VCaP (cell line): ENCODE results near the gene PKP1.
A peak's percentile ranks its signal among the peaks of the same experiment; 100 is the strongest.

ENCODE experiments used
- H3K27ac ChIP-seq: fragments of 450-650 bp; 2 replicates; pipeline ENCODE4 v1.5.1; 2017
- TF ChIP-seq, protein P1 (sequence below): fragments of 450-650 bp; conservative IDR thresholded peaks from 2 replicates; pipeline ENCODE4 v1.5.1; 2017; ENCODE audit warnings: mild to moderate bottlenecking, moderate library complexity

The PKP1 gene

DNA sequence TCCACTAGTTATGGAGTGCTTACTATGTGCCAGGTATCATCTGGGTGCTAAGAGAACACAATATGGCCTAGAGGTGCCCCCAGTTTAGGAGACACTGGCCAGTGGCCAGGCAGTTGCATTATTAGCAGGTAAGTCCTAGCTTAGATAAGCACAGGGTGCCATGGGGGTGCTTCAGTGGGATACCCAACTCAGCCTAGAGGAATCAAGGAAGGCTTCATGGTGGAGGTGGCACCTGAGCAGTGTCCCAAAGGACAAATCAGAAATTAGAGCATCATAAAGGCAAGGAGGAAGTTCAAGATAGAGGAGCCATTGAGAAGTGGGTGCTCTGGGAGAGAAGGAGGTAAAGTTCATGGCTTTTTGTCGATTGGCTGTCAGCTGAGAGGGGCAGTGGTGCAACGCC, 31.9 kb upstream of the PKP1 start:
- TF ChIP-seq, protein P1, sequence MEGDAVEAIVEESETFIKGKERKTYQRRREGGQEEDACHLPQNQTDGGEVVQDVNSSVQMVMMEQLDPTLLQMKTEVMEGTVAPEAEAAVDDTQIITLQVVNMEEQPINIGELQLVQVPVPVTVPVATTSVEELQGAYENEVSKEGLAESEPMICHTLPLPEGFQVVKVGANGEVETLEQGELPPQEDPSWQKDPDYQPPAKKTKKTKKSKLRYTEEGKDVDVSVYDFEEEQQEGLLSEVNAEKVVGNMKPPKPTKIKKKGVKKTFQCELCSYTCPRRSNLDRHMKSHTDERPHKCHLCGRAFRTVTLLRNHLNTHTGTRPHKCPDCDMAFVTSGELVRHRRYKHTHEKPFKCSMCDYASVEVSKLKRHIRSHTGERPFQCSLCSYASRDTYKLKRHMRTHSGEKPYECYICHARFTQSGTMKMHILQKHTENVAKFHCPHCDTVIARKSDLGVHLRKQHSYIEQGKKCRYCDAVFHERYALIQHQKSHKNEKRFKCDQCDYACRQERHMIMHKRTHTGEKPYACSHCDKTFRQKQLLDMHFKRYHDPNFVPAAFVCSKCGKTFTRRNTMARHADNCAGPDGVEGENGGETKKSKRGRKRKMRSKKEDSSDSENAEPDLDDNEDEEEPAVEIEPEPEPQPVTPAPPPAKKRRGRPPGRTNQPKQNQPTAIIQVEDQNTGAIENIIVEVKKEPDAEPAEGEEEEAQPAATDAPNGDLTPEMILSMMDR = no peak
- H3K27ac ChIP-seq = peak overlapping the region; percentile 31; the same call in 1 of the 2 replicates

DNA sequence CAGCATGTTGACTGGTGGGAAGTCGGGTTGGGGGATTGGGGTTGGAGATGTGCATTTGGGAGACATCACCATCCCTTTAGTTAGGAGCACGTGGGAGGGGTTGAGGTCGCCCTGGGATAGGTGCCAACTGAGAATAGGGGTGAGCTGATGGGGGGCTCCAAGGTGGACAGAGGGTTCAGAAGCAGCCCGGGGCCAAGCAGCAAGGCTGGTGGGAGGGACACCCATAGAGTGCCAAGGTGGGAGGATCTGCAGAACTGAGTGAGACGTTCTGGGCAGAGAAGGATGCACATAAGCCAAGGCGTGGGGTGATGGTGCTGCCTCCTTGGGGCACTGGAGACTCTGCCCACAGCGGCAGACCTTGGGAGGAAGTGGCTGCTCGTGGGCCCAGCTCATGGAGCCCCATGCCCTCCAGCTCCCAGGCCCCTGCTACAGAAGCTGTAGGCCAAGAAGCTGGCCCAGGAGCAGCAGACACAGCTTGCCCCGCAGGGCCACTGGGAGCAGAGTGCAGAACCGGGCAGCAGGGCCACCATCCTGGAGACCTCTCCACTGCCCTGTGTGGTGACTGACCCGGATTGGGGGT, 31.4 kb upstream of the PKP1 start:
- no peak overlapping the region for H3K27ac ChIP-seq
- TF ChIP-seq, protein P1 = no peak

DNA sequence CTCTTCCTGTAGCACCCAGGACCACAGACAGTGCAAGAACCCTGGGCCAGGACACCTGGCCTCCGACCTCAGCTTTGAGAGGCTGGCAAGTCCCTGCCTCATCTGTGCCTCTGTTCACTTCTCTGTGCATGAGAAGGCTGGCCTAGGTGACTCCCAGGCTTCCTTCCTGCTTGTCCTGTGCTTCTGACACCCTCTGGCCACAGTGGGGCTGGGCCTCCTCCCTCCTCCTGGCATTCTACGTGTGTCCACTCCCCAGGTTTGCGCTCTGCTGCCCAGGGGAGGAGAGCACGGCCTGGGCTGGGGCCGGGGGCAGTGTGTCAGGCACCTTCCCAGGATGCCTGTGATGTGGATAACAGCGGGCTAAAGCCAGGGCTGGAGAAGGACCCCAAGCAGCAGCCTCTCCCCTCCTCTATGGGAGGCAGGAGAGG, 30.3 kb upstream of the PKP1 start:
- H3K27ac ChIP-seq = no peak overlapping the region
- TF ChIP-seq, protein P1 = no peak

DNA sequence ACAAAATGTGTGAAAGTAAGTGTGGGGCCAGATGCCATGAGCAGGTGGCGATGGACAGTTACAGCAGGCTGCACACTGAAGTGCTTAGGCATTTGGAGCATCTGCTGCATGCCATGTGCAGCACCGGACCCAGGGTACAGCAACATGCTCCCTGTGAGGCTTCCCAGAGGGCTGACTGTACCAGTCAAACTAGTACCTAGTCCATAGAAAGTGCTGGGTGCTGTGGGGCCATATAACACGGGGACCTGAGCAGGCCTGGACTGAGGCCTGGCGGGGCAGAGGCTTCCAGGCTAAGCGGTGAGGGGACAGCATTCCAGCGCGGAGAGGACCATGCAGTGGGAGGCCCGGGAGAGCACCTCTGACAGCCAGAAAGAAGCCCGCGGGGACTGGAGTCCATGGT, 29.9 kb upstream of the PKP1 start:
- TF ChIP-seq, protein P1 = no peak
- no peak overlapping the region for H3K27ac ChIP-seq

DNA sequence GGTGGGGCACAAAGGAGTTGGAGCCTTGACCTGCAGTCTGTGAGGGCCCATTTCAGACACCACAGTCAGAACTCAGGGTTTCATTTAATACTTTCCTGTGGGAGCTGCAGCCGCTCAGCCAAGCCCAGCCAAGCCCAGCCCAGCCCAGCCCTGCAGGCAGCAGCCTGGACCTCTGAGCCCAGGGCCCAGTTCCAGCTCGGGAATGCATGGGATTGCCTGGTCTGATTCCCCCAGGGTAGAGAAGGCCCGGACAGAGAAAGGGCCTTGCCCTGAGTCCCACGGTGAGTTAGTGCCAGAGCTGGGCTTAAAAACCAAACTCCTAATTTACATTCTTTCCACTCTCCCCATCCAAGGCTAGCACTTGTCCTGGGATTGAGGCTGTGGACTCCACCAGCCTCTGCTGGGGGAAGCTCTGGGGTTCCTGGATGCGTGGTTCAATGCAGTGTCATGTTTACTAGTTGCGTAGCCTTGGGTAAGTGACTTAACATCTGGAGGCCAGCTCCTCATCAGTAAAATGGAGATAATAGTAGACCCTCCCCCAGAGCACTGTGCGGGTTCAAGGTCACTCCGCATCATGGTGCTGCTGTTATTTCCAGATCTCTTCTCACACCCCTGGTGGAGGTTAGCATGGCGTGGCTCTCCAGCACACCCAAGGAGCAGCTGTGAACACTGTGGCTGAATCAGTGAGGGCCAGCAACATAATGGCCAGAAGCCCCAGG, 29.2 kb upstream of the PKP1 start:
- peak overlapping the region; percentile 47; the same call in 1 of the 2 replicates for H3K27ac ChIP-seq
- TF ChIP-seq, protein P1 = no peak

DNA sequence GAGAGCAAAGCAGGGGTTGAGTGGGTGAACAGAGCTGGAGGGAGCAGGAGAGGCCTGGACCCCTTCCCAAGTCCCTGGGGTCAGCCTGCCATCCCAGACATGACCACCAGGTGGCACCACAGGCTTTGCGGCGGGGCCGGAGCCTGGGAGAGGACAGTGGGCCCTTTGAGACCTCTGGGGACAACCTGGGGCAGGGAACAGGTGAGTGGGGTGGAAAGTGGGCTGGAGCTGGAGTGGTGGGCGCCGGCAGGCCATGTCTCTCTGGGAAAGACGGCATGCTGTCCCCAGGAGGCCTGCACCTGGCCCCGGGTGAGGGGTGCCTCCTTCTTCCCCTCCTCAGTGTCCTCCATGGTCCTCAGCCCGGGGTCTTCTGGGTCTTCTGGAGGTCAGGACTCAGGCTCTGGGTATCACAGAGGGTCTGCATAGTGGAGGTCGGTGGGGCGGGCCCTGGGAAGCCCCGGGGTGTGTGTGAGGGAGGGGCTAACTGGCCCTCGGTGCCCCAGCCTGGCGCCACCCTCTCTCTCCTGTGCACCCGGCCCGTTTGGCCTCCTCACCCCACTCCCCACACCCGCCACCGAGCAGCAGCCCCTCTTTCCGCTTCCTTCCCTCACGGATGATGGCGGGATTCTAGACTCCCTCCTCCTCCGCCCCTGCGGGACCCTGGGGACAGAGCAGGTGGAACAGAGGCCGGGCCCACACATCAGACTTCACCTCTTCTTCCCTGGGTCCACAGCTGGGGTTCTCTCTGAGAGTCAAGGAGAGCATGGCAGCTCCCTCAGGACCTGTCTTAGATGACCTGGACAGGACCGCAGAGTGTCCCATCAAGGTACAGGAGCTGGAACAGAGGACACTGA, 28.5 kb upstream of the PKP1 start:
- TF ChIP-seq, protein P1 = peak; percentile 98
- peak overlapping the region; percentile 47; the same call in 1 of the 2 replicates for H3K27ac ChIP-seq
